Tibial nerve (tissue), 4 donors: ENCODE data around the gene UBXN6. TPM values are rescaled to one million over a fixed set of nuclear protein-coding genes. Genes with fewer than 3 reads are reported as not detected.

Experiments used
- DNase-seq, 2 donors: peaks; one replicate each; pipeline ENCODE4 v3.0.0-alpha.2; 2019; ENCODE audit warnings: low spot score in 2 of 2
- H3K27ac ChIP-seq, 4 donors: fragments of 200-600 bp; sonication (generic) in 3 of 4; one replicate each; pipeline ENCODE4 v1.5.1; 2017 to 2019; ENCODE audit warnings: mild to moderate bottlenecking in 1 of 4
- H3K27me3 ChIP-seq, 2 donors: fragments of 200-600 bp; sonication (generic) in 1 of 2; one replicate each; pipeline versions ENCODE4 v1.5.1 to v1.6.0; 2017 to 2019
- H3K36me3 ChIP-seq, 3 donors: fragments of 200-600 bp; sonication (generic); one replicate each; pipeline ENCODE4 v1.5.1; 2018 to 2019
- H3K4me1 ChIP-seq, 4 donors: fragments of 200-600 bp; sonication (generic) in 3 of 4; one replicate each; pipeline ENCODE4 v1.5.1; 2017 to 2019
- H3K4me3 ChIP-seq, 4 donors: fragments of 200-600 bp; sonication (generic) in 3 of 4; one replicate each; pipeline ENCODE4 v1.5.1; 2017 to 2019; ENCODE audit warnings: mild to moderate bottlenecking in 1 of 4, moderate library complexity in 1 of 4
- H3K9me3 ChIP-seq, 4 donors: fragments of 200-600 bp; sonication (generic) in 3 of 4; one replicate each; pipeline ENCODE4 v1.5.1; 2017 to 2019
- EP300 ChIP-seq, 2 donors: sonication (generic); formaldehyde crosslinking; IDR thresholded peaks; one replicate each; pipeline ENCODE4 v1.6.1; 2017; ENCODE audit warnings: antibody characterized with exemption in 2 of 2, mild to moderate bottlenecking in 1 of 2
- POLR2A ChIP-seq, 2 donors: fragments of 450-650 bp; IDR thresholded peaks; one replicate each; pipeline ENCODE4 v1.6.1; 2017; ENCODE audit warnings: antibody characterized with exemption in 2 of 2, mild to moderate bottlenecking in 2 of 2, moderate library complexity in 2 of 2
- WGBS, 2 donors: methylation state at CpG; one replicate each; pipeline ENCODE4 v1.1.5; 2018; 5-methylcytosine and 5-hydroxymethylcytosine counted together
- total RNA-seq, 4 donors: library from RNA; depleted of rRNA; stranded (reverse); fragments of >200 nt; gene quantifications; one replicate each; pipeline ENCODE4 v1.1.0, GENCODE V29; 2016
- TF ChIP-seq, protein P1 (sequence below), 5 experiments: fragments of 200-600 bp in 3 of 5; fragments of 450-650 bp in 2 of 5; sonication (generic) in 3 of 5; IDR thresholded peaks; one replicate each; pipeline ENCODE4 v1.5.1; 2016 to 2019; ENCODE audit warnings: antibody characterized with exemption in 5 of 5, mild to moderate bottlenecking in 3 of 5, moderate library complexity in 2 of 5

The UBXN6 gene
- total RNA-seq, 4 donors from 2014 or later = 84.3 to 101 (median 92.2) TPM

DNA sequence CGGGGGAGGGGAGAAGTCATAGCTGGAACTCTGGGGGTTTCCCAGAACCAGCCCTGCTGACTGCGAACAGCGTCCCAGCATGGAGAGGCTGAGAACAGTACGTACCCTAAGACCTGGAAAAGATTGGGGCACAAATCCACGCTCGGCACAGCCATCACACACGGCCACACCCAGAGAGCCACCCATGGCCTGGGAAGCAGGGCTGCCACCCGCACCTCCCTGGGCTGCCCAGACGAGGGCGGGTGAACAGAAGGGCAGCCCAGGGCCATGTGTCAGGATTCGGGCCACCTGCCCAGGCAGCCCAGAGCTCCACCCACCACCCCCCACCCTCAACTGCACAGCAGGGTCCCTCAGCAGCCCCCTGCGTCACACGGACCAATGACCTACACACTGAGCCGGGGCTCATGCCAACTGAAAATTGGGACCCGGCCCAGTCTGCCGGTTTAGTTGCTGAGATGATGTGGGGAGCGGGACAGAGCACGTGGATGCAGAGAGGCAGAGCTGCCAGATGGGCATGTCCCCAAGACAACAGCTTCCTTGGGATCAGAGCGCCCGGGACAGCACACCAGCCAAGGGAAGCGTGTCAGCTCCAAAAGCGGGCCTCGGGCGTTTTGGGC, 8.5 kb downstream of the UBXN6 start:
- Histone ChIP-seq H3K4me3 (no peak overlapping the region), H3K27me3 (no peaks in the 10 kb centered on the region), H3K4me1 (peaks cover 0 to 2% (median 0%) of the 10 kb centered on the region in 4 donors), H3K9me3 (no peaks in the 10 kb centered on the region), H3K36me3 (peaks cover 5 to 100% (median 24%) of the 10 kb centered on the region in 3 donors), H3K27ac (no peak overlapping the region)
- DNase-seq = no peak
- TF ChIP-seq, protein P1, sequence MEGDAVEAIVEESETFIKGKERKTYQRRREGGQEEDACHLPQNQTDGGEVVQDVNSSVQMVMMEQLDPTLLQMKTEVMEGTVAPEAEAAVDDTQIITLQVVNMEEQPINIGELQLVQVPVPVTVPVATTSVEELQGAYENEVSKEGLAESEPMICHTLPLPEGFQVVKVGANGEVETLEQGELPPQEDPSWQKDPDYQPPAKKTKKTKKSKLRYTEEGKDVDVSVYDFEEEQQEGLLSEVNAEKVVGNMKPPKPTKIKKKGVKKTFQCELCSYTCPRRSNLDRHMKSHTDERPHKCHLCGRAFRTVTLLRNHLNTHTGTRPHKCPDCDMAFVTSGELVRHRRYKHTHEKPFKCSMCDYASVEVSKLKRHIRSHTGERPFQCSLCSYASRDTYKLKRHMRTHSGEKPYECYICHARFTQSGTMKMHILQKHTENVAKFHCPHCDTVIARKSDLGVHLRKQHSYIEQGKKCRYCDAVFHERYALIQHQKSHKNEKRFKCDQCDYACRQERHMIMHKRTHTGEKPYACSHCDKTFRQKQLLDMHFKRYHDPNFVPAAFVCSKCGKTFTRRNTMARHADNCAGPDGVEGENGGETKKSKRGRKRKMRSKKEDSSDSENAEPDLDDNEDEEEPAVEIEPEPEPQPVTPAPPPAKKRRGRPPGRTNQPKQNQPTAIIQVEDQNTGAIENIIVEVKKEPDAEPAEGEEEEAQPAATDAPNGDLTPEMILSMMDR (IDR thresholded peaks at IDR 0.05) = no peak
- TF ChIP-seq POLR2A (IDR thresholded peaks at IDR 0.05) = no peak
- 80% methylated on average over 14 to 24 of the region's 24 CpGs for whole genome bisulfite sequencing, 2 donors

DNA sequence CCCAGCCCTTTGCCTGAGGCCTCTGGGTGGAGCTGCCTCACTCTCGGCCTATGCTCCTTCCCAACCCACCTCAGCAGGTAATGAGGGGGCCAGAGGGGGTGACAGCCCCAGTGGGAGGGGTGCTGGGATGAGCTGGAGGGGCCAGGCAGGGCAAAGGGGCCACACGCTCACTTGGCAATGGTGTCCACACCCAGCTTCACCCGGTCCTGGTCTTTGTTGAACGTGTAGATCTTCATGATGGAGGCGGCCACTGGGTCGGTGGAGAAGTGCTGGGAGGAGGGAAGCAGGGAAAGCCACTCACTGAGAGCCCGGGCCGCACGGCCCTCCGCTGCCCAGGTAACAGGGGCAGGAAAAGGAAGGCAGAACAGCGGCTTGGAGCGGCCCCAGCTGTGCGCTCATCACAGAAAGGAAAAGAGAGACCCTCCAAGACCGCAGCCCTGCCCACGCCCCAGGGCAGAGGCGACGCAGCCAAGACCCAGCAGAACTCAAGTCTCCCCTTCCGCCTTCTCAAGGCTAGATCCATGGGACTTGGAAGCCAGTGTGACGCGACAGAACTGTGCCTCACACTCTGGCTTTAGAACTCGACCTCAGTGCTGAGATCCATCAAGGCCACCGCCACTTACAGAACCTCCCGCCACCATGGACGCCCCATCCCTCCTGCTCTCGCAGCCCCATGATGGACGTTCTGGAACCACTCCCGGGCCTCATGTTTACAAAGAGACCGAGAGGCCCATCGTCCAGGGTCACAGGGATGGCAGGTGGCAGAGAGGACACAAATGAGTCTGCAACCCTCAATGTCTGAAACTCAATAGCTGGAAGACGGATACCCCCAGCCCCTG, 9.2 kb downstream of the UBXN6 start:
- no peak overlapping the region for H3K4me3 ChIP-seq
- no peak for TF ChIP-seq EP300 (IDR thresholded peaks at IDR 0.05)
- TF ChIP-seq, protein P1 (IDR thresholded peaks at IDR 0.05) = no peak
- no peak for TF ChIP-seq POLR2A (IDR thresholded peaks at IDR 0.05)
- H3K36me3 ChIP-seq = peaks cover 5 to 100% (median 23%) of the 10 kb centered on the region in 3 donors
- no peaks in the 10 kb centered on the region for H3K27me3 ChIP-seq
- 82 to 86% methylated on average over 23 of the region's 30 CpGs for WGBS, 2 donors
- H3K4me1 ChIP-seq = no peaks in the 10 kb centered on the region
- no peak overlapping the region for H3K27ac ChIP-seq
- DNase-seq = no peak
- no peaks in the 10 kb centered on the region for H3K9me3 ChIP-seq

DNA sequence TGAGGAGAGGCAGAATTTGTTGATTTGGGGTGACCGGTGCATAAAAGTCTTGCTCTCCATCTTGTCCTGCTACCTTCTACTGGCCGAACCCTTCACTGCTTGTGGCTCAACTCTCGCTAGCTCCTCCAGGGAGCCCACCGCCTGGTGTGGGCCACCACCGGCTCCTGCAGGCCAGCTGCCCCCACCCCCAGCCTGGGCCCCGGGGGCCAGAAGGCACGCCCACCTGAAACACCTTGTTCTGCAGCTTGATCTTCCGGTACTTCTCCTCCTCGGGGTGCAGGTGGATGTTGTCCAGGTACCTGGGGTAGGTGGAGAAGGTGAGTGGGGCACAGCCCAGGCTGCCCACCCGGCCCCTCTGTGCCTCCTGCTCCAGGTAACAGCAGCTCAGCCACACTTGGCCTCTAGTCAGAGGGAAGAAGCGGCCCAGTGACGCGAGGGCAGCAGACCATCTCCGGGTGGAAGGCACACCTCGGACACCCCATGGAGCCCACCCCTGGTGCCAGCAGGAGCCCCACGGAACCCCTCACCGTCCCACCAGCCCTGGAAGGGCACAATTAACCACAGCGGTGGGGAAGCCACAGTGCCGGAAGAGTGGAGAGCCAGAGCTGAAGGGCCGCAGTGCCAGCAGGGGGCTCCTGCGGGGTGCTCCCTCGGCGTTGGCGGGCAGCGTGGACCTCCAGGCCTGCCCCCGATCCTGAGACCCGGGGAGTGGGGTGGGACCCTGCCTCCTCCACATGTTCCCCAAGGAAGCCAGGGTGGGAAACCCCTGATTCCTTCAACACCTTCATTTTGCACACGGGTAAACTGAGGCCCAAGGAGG, 10.1 kb downstream of the UBXN6 start:
- peaks cover 5 to 93% (median 20%) of the 10 kb centered on the region in 3 donors for H3K36me3 ChIP-seq
- no peaks in the 10 kb centered on the region for H3K27me3 ChIP-seq
- TF ChIP-seq EP300 (IDR thresholded peaks at IDR 0.05) (no peak), POLR2A (IDR thresholded peaks at IDR 0.05) (no peak)
- TF ChIP-seq, protein P1 (IDR thresholded peaks at IDR 0.05) = no peak
- no peaks in the 10 kb centered on the region for H3K9me3 ChIP-seq
- no peak overlapping the region for H3K4me3 ChIP-seq
- DNase-seq = no peak
- no peaks in the 10 kb centered on the region for H3K4me1 ChIP-seq
- 83 to 87% methylated on average over 26 to 27 of the region's 28 CpGs for WGBS, 2 donors
- no peak overlapping the region for H3K27ac ChIP-seq

DNA sequence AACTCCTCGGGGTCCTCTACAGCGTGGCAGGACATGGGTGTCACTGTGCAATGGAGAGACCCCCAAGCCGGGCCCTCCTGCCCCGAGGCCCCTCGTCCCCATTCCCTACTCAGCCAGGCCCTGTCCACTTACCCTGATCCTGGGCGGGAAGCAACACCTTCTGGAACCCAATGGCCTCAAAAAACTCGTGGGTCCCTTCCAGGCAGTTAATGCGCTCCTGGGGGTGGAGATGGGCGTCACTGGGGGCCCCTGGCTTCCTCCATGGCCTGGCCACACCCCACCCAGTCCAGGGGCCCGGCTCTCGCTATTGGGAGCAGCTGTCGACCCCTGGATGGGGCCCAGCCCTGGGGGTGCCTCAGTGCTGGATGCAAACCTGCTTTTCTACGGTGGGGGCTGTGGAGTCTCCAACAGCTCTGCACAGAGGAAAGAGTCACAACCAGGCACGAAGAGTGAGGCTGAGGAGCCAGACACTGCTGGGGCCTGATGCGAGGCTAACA, 10.8 kb downstream of the UBXN6 start:
- WGBS, 2 donors = 76 to 79% methylated on average over 8 to 13 of the region's 15 CpGs
- no peak for DNase-seq
- Histone ChIP-seq H3K27me3 (no peaks in the 10 kb centered on the region), H3K36me3 (peaks cover 5 to 86% (median 20%) of the 10 kb centered on the region in 3 donors), H3K4me3 (no peak overlapping the region), H3K4me1 (no peaks in the 10 kb centered on the region), H3K27ac (no peak overlapping the region), H3K9me3 (no peaks in the 10 kb centered on the region)
- TF ChIP-seq, protein P1 (IDR thresholded peaks at IDR 0.05) = no peak
- TF ChIP-seq EP300 (IDR thresholded peaks at IDR 0.05) (no peak), POLR2A (IDR thresholded peaks at IDR 0.05) (no peak)
